ENCODE results near the gene MTMR10. TPM values are rescaled to one million over a fixed set of nuclear protein-coding genes. Genes with fewer than 3 reads are reported as not detected.

MTMR10 gene
- total and polyA plus RNA-seq, 2 experiments from 2014 or later = 7.2 to 8.1 TPM

DNA sequence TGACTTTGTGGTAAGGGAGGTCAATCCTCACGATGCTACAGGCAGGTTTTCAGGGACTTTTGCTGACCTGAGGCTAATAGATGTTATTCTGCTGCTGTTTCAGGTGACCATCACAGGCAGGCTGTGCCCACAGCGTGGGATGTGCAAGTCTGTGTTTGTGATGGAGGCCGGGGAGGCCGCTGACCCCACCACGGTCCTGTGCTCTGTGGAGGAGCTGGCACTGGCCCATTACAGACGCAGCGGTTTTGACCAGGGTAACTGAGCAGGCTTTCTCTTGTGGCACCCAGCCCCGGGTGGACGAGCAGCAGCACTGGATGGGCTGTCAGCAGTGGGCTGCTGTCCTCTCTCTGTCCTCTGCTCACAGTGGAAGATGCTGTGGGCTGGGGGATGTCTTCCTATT lies 65.7 kb downstream of the MTMR10 start:
- Histone ChIP-seq H4K20me1 (ENCODE audit: insufficient read depth) (no peaks in the 10 kb centered on the region), H3K4me2 (ENCODE audit: unreplicated experiment) (no peak overlapping the region), H3K79me2 (ENCODE audit: insufficient read depth) (no peaks in the 10 kb centered on the region), H3K36me3 (ENCODE audit: low read depth) (peaks cover 15% of the 10 kb centered on the region; the same call in 1 of the 2 replicates), H3K4me1 (ENCODE audit: insufficient read depth) (0 out of 2 replicates have a peak, but pooled peaks cover 7% of the 10 kb centered on the region), H3K9me3 (ENCODE audit: low read depth) (no peaks in the 10 kb centered on the region), H3K9ac (no peak overlapping the region), H3K4me3 (no peak overlapping the region), H3F3A (ENCODE audit: insufficient read depth) (no peaks in the 10 kb centered on the region), H3K9me2 (ENCODE audit: insufficient read depth) (no peaks in the 10 kb centered on the region), H3K27ac (no peak overlapping the region), H2AFZ (no peak overlapping the region), H3K27me3 (replicated peaks; ENCODE audit: insufficient read depth) (no peaks in the 10 kb centered on the region)
- WGBS, 2 experiments (ENCODE audit: low coverage in 1 of 2, low lambda C conversion rate in 2 of 2, missing lambda C conversion rate in 2 of 2) = 90 to 92% methylated on average over 9 of the region's 9 CpGs
- DNase-seq = no peak
- TF ChIP-seq EZH2phosphoT487 (IDR thresholded peaks at IDR 0.05; ENCODE audit: insufficient read depth, low read depth) (no peak), EZH2 (IDR thresholded peaks at IDR 0.05; ENCODE audit: insufficient read depth, poor library complexity, severe bottlenecking) (no peak)
- in situ Hi-C loops (cut with MboI) = no loop called here

DNA sequence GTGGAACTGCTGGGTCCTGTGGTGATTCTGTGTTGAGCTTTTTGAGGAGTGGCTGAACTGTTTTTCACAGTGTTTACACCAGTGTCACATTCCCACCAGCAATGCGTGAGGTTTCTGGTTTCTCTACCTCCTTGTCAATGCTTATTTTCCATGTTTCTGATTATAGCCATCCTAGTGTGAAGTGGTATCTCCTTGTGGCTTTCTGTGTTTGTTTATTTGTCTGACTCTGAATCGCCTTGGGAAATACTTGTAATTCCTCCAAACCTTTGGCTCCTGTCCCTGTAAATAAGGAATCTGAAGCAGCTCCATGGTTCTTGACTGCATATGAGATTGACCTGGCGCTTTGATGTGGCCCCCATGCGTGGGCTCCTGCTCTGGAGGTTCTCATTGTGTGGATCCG lies 67.1 kb downstream of the MTMR10 start:
- Histone ChIP-seq H3K79me2 (ENCODE audit: insufficient read depth) (no peaks in the 10 kb centered on the region), H4K20me1 (ENCODE audit: insufficient read depth) (no peaks in the 10 kb centered on the region), H3K27me3 (replicated peaks; ENCODE audit: insufficient read depth) (no peaks in the 10 kb centered on the region), H3K4me2 (ENCODE audit: unreplicated experiment) (no peak overlapping the region), H3K27ac (no peak overlapping the region), H3K4me1 (ENCODE audit: insufficient read depth) (0 out of 2 replicates have a peak, but pooled peaks cover 7% of the 10 kb centered on the region), H2AFZ (no peak overlapping the region), H3K9ac (no peak overlapping the region), H3F3A (ENCODE audit: insufficient read depth) (no peaks in the 10 kb centered on the region), H3K4me3 (no peak overlapping the region), H3K9me3 (ENCODE audit: low read depth) (no peaks in the 10 kb centered on the region), H3K36me3 (ENCODE audit: low read depth) (peaks cover 19% of the 10 kb centered on the region; the same call in 1 of the 2 replicates), H3K9me2 (ENCODE audit: insufficient read depth) (no peaks in the 10 kb centered on the region)
- in situ Hi-C loops (cut with MboI) = no loop called here
- 75 to 78% methylated on average over 5 of the region's 5 CpGs for WGBS, 2 experiments (ENCODE audit: low coverage in 1 of 2, low lambda C conversion rate in 2 of 2, missing lambda C conversion rate in 2 of 2)
- TF ChIP-seq EZH2phosphoT487 (IDR thresholded peaks at IDR 0.05; ENCODE audit: insufficient read depth, low read depth) = no peak
- no peak for TF ChIP-seq EZH2 (IDR thresholded peaks at IDR 0.05; ENCODE audit: insufficient read depth, poor library complexity, severe bottlenecking)
- DNase-seq = peak; percentile 44

DNA sequence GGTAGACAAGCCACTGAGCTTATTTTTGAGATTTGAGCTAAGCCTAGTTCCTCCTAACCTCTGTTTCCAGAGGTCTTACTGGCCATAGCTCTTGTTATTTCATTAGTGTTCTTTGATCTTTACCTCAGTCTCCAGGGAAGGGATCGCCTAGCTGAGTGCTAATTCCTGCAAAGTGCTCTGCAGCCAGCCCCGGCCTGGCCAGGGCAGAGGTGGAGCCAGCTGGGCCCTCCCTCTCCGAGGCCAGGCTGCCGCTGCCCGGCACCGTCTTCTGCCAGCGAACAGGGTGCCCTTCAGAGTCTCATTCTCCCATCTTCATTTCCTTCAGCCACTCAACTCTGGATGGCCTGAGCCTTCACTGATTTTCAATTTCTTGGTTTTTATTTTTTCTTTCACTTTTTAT lies 68.0 kb downstream of the MTMR10 start:
- H3K27me3 ChIP-seq (replicated peaks; ENCODE audit: insufficient read depth) = no peaks in the 10 kb centered on the region
- no peaks in the 10 kb centered on the region for H3K79me2 ChIP-seq (ENCODE audit: insufficient read depth)
- TF ChIP-seq EZH2phosphoT487 (IDR thresholded peaks at IDR 0.05; ENCODE audit: insufficient read depth, low read depth) (no peak), EZH2 (IDR thresholded peaks at IDR 0.05; ENCODE audit: insufficient read depth, poor library complexity, severe bottlenecking) (no peak)
- no peaks in the 10 kb centered on the region for H3K9me2 ChIP-seq (ENCODE audit: insufficient read depth)
- in situ Hi-C loops (cut with MboI) = no loop called here
- no peak overlapping the region for H3K9ac ChIP-seq
- no peaks in the 10 kb centered on the region for H4K20me1 ChIP-seq (ENCODE audit: insufficient read depth)
- WGBS, 2 experiments (ENCODE audit: low coverage in 1 of 2, low lambda C conversion rate in 2 of 2, missing lambda C conversion rate in 2 of 2) = 91 to 94% methylated on average over 7 of the region's 7 CpGs
- H3K9me3 ChIP-seq (ENCODE audit: low read depth) = no peaks in the 10 kb centered on the region
- no peak overlapping the region for H2AFZ ChIP-seq
- H3K36me3 ChIP-seq (ENCODE audit: low read depth) = peaks cover 19% of the 10 kb centered on the region; the same call in 1 of the 2 replicates
- no peak overlapping the region for H3K27ac ChIP-seq
- 0 out of 2 replicates have a peak, but pooled peaks cover 7% of the 10 kb centered on the region for H3K4me1 ChIP-seq (ENCODE audit: insufficient read depth)
- no peak overlapping the region for H3K4me2 ChIP-seq (ENCODE audit: unreplicated experiment)
- no peaks in the 10 kb centered on the region for H3F3A ChIP-seq (ENCODE audit: insufficient read depth)
- DNase-seq = no peak
- no peak overlapping the region for H3K4me3 ChIP-seq

- Histone ChIP-seq H3K4me2 (ENCODE audit: unreplicated experiment) (no peak overlapping the region), H3K9me2 (ENCODE audit: insufficient read depth) (no peaks in the 10 kb centered on the region), H3K27me3 (replicated peaks; ENCODE audit: insufficient read depth) (no peaks in the 10 kb centered on the region), H3K79me2 (ENCODE audit: insufficient read depth) (no peaks in the 10 kb centered on the region), H4K20me1 (ENCODE audit: insufficient read depth) (no peaks in the 10 kb centered on the region), H3K9ac (no peak overlapping the region), H3K27ac (no peak overlapping the region), H3K9me3 (ENCODE audit: low read depth) (no peaks in the 10 kb centered on the region), H3K4me3 (no peak overlapping the region), H3K36me3 (ENCODE audit: low read depth) (peaks cover 19% of the 10 kb centered on the region; the same call in 1 of the 2 replicates), H2AFZ (no peak overlapping the region), H3F3A (ENCODE audit: insufficient read depth) (no peaks in the 10 kb centered on the region), H3K4me1 (ENCODE audit: insufficient read depth) (0 out of 2 replicates have a peak, but pooled peaks cover 7% of the 10 kb centered on the region)
- no peak for TF ChIP-seq EZH2 (IDR thresholded peaks at IDR 0.05; ENCODE audit: insufficient read depth, poor library complexity, severe bottlenecking)
- no peak for TF ChIP-seq EZH2phosphoT487 (IDR thresholded peaks at IDR 0.05; ENCODE audit: insufficient read depth, low read depth)
- 76 to 80% methylated on average over 13 to 14 of the region's 14 CpGs for WGBS, 2 experiments (ENCODE audit: low coverage in 1 of 2, low lambda C conversion rate in 2 of 2, missing lambda C conversion rate in 2 of 2)
- in situ Hi-C loops (cut with MboI) = no loop called here
- peak; percentile 47 for DNase-seq
These were observed 68.7 kb downstream of the MTMR10 start for GRCh38 chr15:30922480-30923311.
